Fibroblast of skin of back (primary cell): Measurements from ENCODE around the gene CD2. TPM values are rescaled to one million over a fixed set of nuclear protein-coding genes. Genes with fewer than 3 reads are reported as not detected.

Experiments
- DNase-seq: peaks from one replicate; pipeline ENCODE4 v3.0.0-alpha.2; 2013
- polyA plus RNA-seq, 2 experiments: library from polyadenylated mRNA; unstranded; fragments of 120-200 nt; gene quantifications; one replicate each; pipeline ENCODE4 v1.2.1, GENCODE V29; 2013; ENCODE audit not compliant: insufficient read length in 2 of 2

Gene CD2
- polyA plus RNA-seq (2013, experiment 1 of 2; ENCODE audit: insufficient read length): not detected
- polyA plus RNA-seq (2013, experiment 2 of 2; ENCODE audit: insufficient read length): not detected

- DNase-seq: no peak
Observed at GRCh38 chr1:116754198-116754977, at the start of gene CD2. Gene CD2 (plus strand): TSS chr1:116754430. CDS start chr1:116754493, 63 bp downstream.

- no peak for DNase-seq
Observed at GRCh38 chr1:116706123-116706522, 48.1 kb upstream of the CD2 start.

GRCh38 chr1:116706841-116707240 lies 47.4 kb upstream of the CD2 start:
- DNase-seq: no peak

GRCh38 chr1:116708255-116708900 lies 45.9 kb upstream of the CD2 start:
- DNase-seq: no peak

GRCh38 chr1:116709666-116710167 lies 44.5 kb upstream of the CD2 start:
- DNase-seq: no peak

- DNase-seq: no peak
Observed at GRCh38 chr1:116710420-116711262, 43.6 kb upstream of the CD2 start.

- peak; percentile 14 for DNase-seq
Observed at GRCh38 chr1:116711263-116711840, 42.9 kb upstream of the CD2 start.

- DNase-seq: no peak
Observed at GRCh38 chr1:116712510-116712909, 41.7 kb upstream of the CD2 start.

- no peak for DNase-seq
Observed at GRCh38 chr1:116713474-116713873, 40.8 kb upstream of the CD2 start.

GRCh38 chr1:116716391-116716790 lies 37.8 kb upstream of the CD2 start:
- no peak for DNase-seq

GRCh38 chr1:116717318-116717717 lies 36.9 kb upstream of the CD2 start:
- no peak for DNase-seq

- no peak for DNase-seq
Observed at GRCh38 chr1:116720364-116721038, 33.7 kb upstream of the CD2 start.

- no peak for DNase-seq
Observed at GRCh38 chr1:116721039-116721405, 33.2 kb upstream of the CD2 start.

- no peak for DNase-seq
Observed at GRCh38 chr1:116721451-116722007, 32.7 kb upstream of the CD2 start.

- peak; percentile 1 for DNase-seq
Observed at GRCh38 chr1:116722016-116722838, 32.0 kb upstream of the CD2 start.

- peak; percentile 59 for DNase-seq
Observed at GRCh38 chr1:116724765-116725375, 29.4 kb upstream of the CD2 start.

- no peak for DNase-seq
Observed at GRCh38 chr1:116725798-116726197, 28.4 kb upstream of the CD2 start.

GRCh38 chr1:116726872-116727820 lies 27.1 kb upstream of the CD2 start:
- no peak for DNase-seq

- DNase-seq: no peak
Observed at GRCh38 chr1:116731439-116731838, 22.8 kb upstream of the CD2 start.
